GM18858 (cell line): ENCODE measurements around the gene SLC5A11.
"Not testable (repeated sequence)": the region's sequence is repeated elsewhere in the genome, so short reads cannot be mapped to it uniquely, and the experiment has no call there.

Source experiments
- ATAC-seq: cut with Tn5 transposase; IDR thresholded peaks from one replicate; pipeline ENCODE4 v1.9.1; 2021; ENCODE audit not compliant: unreplicated experiment

The SLC5A11 gene

DNA sequence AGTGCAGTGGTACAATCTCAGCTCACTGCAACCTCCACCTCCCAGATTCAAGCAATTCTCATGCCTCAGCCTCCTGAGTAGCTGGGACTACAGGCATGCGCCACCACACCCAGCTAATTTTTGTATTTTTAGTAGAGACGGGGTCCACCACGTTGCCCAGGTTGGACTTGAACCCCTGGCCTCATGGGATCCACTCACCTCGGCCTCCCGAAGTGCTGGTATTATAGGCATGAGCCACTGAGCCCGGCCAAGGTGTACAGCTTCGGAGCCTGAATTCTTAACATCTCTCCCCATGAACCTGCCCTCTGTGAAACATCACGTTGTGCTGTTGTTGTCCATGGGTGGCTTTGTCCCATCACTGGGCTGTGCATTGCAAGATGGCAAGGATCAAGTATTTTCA lies 11.1 kb downstream of the SLC5A11 start:
- ATAC-seq: not testable (repeated sequence)

DNA sequence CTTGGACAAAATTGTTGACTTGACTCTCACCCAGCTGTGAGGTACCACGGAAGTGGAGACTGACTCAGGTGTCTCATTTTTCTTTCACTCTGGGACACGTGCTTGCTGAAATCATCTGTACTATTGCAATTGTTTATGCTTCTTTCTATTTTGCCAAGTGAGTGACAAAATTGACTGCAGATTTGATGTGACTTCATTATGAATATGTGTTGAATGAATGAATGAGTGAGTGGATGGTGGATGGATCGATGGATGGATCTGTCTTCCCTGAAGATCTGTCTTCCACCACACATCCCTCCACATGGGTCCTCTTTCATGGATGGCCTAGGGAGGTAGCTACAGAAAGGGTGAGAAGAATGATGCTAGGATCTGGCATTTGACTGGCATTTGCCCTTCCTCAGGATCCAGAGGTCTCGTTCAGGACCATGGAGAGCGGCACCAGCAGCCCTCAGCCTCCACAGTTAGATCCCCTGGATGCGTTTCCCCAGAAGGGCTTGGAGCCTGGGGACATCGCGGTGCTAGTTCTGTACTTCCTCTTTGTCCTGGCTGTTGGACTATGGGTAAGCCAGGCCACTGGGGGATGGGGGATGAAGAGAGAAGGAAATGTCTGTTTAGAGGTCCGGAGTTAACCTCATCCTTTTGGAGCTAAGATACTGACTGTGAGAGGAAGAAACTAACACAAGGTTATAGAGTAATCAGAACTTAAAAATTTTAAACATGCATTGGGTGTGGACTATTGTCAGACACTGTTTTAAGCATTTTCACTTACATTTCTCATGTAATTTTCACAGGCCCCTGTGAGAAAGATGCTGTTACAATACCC lies 12.7 kb downstream of the SLC5A11 start:
- no peak for ATAC-seq

DNA sequence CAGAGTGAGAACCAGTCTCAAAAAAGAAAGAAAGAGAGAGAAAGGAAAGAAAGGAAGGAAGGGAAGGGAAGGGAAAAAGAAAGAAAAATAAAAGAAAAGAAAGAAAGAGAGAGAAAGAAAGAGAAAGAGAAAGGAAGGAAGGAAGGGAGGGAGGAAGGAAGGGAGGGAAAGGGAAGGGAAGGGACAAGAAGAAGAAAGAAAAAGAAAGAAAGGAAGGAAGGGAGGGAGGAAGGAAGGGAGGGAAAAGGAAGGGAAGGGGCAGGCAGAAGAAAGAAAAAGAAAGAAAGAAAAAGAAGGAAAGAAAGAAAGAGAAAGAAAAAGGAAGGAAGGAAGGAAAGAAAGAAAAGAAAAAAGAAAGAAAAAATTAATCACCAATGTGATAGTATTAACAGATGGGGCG lies 15.7 kb downstream of the SLC5A11 start:
- no peak for ATAC-seq

DNA sequence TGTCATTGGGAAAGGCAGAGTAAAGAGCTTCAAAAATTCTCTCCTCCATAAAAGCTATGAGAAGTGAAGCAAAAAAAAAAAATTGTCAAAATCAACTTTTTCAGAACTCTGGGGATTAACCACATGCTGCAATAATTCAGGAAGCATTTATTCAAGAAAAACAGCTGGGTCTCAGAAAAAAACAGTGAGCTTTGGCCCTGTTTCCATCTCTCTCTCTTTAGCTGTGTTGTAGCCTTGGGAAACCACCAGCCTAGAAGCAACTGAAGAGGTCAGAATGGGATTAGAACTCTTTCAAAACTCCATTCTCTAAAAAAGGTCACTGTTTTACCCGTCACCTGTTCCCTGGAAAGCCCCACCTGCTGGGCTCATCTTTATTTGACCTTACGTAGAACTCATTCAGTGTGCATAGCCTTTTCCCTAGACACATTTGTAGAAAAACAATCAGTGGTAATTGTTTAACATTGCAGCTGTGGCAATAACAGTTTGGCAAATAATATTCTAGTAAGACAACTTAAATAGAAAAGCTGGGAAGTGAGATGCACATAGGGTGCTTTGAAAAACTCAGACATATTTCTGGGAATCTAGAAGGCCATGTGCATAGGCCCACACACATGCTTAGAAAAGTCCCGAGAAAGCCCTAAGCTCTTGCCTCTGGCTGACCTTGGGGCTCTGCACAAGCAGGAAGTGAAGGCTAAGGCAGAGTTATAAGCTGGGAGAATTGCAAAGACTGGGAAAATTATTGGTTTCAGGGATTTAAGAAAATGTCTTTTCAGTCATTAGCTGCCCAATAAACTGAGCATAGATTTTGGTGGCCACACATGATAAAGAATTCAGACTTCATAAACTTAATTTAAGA lies 18.0 kb downstream of the SLC5A11 start:
- no peak for ATAC-seq

DNA sequence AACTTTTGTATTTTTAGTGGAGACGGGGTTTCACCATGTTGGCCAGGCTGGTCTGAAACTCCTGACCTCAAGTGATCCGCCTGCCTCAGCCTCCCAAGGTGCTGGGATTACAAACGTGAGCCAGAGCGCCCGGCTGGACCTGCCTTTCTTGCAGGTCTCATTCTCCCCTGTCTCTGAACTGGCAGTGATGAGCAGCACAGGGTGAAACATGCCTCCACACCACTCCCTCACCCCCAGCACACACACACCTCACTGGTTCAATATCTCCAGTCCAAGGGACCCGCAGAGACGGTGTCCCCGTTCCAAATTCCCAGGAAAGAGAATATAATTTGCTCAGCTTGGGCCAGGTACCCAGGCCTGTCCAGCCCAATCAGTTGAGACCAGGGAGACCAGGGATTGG lies 23.3 kb downstream of the SLC5A11 start:
- ATAC-seq: no peak

DNA sequence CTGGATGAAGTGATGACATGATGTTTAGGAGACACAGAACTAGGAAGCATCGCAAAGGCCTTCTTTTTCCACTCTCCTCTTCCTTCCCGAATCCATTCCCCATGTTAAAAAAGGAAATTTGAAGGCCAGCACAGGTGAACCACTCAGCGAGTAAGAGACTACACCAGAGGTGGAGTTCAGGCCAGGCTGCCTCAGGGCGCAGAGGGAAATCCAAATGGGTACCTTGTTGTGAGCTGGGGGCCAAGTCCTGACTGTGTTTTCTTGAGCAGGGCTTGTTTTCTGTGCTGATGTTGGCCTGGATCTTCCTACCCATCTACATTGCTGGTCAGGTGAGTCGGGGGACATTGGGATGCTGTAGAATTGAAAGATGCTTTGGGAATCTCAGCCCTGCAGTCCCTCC lies 26.1 kb downstream of the SLC5A11 start:
- no peak for ATAC-seq

DNA sequence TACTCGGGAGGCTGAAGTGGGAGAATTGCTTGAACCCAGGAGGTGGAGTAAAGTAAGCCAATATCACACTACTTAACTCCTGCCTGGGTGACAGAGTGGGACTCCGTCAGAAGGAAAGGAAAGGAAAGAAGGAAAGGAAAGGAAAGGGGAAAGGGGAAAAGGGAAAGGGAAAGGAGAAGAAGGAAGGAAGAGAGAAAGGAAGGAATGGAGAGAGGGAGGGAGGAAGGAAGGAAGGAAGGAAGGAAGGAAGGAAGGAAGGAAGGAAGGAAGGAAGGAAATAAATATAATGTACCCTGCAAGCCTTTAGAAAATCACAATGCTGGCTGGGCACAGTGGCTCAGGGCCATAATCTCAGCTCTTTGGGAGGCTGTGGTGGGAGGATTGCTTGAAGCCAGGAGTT lies 27.3 kb downstream of the SLC5A11 start:
- no peak for ATAC-seq

DNA sequence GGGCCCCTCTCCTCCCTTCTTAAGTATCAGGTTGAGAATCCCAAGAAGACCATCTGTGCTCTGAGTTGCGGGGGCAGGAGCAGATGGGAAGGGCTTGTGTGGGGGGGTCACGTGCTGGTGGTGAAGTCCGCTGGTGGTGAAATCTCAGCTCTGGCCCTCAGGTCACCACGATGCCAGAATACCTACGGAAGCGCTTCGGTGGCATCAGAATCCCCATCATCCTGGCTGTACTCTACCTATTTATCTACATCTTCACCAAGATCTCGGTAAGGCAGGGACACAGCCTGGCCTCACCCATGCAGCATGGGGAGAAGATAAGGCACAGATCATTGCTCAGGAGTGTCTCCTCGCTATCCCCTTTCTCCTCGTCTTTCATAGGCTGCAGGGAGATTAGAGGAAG lies 29.7 kb downstream of the SLC5A11 start:
- no peak for ATAC-seq

DNA sequence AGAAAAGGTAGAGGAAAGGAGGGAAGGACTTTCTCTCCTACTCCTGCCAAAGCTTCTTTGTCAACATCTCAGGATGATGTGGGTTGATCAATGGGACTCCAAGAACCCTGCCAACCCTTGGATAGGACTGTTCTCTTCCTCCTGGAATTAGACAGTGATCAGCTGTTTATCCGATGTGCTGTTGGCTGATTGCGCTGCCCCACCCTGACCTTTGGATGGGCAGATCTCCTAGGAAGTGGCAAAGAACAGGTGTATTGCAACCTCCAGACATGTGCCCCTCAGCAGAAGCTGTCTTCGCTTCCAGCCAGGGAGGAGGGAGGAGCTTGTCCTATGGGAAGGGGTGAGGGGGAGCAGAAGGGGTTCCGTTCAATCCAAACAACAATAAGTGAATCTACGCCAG lies 30.5 kb downstream of the SLC5A11 start:
- no peak for ATAC-seq

DNA sequence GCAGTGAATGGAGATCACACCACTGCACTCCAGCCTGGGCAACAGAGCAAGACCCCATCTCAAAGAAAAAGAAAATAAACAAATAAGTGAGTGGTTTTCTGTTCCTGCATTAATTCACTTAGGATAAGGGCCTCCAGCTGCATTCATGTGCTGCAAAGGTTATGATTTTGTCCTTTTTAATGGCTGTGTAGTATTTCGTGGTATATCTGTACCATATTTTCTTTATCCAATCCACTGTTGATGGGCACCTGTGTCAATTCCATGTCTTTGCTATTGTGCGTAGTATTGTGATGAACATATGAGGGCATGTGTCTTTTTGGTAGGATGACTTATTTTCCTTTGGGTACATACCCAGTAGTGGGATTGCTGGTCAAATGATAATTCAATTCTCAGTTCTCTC lies 33.9 kb downstream of the SLC5A11 start:
- ATAC-seq: no peak

DNA sequence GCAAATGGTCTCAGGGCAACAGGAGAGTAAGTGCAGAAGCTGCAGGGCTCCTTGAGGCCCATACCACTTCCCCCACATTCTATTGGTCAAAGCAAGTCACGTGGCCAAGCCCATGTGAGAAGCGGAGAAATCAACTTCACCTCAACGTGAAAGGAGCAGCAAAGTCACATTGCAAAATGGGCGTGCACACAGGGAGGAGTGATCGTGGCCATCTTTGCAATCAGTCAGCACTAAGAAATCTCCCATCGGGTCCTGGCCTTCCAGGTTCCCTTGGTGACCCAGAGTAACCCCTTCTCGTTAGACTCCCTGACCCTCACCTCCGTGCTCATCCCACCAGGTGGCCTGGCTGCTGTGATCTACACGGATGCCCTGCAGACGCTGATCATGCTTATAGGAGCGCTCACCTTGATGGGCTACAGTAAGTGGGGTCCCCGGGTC lies 38.0 kb downstream of the SLC5A11 start:
- ATAC-seq: no peak

DNA sequence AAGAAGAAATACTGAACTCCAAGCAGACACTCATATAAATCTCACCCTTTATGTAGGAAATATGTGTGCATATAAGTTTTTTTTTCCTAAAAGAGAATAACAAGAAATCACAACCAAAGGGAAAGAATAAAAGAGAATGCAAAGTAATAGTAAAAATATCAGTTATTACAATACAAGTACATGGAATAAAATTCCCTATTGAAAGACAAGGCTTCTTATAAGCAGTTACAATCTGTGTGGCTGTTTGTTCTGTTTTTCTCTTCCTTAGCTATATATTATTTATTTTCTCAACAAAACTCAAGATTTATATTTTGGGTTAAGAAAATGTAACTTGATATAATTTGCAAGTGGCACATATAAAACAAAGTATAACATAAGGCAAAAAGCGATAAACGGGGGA lies 41.7 kb downstream of the SLC5A11 start:
- no peak for ATAC-seq

DNA sequence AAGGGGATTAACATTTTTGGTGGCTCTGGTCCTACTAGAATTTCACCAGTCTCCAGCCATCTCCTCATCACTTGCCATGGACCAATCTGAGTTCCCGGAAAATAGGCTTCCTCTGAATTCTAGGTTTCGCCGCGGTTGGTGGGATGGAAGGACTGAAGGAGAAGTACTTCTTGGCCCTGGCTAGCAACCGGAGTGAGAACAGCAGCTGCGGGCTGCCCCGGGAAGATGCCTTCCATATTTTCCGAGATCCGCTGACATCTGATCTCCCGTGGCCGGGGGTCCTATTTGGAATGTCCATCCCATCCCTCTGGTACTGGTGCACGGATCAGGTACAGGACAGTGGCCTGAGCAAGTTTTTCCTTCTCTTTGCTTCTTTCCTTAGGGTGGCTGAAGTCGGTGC lies 45.0 kb downstream of the SLC5A11 start:
- ATAC-seq: no peak

DNA sequence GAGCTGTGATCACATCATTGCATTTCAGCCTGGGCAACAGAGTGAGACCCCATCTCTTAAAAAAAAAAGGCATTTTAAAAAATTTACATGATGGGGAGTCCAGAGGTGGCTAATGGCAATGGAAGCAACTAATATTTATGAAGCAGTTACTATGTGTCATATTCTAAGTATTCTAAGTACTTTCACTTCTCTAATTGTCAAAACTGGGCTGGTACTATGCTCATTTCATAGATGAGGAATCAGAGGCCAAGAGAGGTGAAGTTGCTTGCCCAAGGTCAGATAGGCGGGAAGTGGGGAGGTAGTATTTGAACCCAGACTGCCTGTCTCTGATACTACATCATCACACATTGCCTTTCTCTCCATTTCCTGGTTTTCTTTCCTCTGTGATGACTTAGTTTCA lies 50.7 kb downstream of the SLC5A11 start:
- peak; percentile 60 for ATAC-seq

DNA sequence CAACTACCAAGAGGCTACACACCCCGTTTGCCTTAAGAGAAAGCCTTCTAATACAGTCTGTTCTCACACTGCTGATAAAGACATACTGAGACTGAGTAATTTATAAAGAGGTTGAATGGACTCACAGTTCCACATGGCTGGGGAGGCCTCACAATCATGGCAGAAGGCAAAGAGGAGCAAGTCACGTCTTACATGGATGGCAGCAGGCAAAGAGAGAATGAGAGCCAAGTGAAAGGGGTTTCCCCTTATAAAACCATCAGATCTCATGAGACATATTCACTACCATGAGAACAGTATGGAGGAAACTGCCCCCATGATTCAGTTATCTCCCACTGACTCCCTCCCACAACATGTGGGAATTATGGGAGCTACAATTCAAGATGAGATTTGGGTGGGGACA lies 51.8 kb downstream of the SLC5A11 start:
- not testable (repeated sequence) for ATAC-seq

DNA sequence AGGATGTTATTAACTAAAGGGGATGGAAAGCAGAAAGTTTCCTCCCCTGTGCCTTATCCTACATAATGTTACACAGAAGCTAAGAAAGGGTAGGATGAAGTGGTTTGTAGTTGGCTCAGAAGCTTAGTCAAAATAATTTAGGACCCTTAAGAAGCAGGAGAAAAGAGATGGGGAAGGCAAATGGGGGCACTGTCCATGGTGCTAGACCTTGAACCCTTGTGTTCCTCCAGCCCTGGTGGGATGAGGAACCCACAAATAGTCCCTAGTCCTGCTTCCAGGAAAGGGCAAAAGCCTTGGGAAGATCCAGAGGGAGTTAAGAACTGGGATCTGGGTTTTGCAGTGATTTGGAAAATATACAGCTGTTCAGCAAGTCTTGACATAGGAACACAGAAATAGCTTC lies 54.5 kb downstream of the SLC5A11 start:
- no peak for ATAC-seq

DNA sequence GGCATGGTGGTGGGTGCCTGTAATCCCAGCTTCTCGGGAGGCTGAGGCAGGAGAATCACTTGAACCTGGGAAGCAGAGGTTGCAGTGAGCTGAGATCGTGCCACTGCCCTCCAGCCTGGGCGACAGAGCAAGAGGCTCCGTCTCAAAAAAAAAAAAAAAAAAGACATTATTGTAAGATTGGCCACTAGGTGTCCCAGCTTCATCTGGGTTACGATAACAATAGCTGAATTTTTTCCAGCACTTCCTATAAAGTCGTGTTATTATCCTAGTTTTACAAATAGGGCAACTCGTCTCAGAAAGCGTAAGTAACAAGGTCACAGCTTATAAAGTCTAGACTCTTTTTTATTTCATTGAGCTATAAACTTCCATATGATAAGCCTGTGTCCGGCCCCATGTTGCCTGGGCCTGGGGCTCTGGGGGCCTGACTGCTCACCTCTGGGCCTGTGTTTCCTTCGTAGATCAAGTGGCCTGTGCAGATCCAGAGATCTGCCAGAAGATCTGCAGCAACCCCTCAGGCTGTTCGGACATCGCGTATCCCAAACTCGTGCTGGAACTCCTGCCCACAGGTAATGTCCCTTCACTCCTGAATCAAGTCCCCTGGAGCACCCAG lies 60.5 kb downstream of the SLC5A11 start:
- ATAC-seq: no peak

DNA sequence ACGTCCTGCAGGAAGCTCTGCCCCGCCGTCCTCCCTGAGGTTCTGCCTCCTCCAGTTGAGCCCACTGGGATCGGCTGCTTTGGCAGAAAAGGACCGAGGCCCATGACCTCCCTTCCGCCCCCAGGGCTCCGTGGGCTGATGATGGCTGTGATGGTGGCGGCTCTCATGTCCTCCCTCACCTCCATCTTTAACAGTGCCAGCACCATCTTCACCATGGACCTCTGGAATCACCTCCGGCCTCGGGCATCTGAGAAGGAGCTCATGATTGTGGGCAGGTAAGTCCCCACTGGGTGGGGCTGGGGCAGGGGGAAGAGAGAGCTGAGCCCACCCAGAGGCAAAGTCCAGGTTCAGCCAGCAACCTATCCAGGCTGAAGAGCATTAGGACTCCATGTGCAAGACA lies 61.1 kb downstream of the SLC5A11 start:
- ATAC-seq: no peak

DNA sequence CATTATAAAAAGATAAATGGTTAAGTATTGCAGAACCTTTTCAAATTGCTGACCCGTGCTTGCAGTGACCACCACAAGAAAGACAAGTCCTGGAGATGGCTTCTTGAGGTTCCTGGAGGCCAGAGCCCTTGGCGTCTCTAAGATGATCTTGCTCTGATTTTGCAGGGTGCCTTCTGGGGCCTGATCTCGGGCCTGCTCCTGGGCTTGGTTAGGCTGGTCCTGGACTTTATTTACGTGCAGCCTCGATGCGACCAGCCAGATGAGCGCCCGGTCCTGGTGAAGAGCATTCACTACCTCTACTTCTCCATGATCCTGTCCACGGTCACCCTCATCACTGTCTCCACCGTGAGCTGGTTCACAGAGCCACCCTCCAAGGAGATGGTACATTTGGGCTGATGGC lies 63.0 kb downstream of the SLC5A11 start:
- ATAC-seq: no peak

DNA sequence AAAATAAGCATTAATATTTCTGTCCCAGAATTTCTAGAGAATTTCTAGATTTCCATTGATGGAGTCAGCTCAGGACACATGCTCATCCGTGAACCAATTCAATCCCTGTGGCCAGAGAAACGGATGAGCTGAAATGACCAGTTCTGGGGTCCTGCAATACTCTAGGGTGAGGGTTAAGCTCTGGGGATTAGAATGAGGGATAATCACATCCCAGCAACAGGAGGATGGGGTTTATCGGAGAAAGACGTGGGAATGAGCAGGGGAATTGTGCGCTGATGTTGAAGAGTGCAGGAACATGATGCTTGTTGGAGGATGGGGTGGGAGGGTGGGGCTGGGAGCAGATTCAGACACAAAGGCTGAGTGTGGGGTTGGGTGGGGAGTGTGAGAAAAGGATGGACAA lies 64.1 kb downstream of the SLC5A11 start:
- ATAC-seq: no peak

DNA sequence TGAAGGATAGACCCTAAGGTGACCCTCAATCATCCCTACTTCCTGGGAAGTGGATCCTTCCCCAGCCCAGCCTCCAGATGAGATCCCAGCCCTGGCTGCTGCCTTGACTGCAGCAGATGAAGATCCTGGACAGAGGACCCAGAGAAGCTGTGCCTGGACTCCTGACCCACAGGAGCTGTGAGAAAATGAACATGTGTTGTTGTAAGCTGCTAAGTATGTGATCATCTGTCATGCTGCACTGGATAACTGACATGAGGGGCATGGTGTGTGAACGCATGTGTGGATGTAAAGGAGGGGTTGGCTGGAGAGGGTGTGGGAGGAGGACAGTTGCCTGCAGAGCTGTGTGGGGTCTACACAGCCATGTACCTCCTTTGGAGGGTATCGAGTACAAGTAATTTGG lies 69.3 kb downstream of the SLC5A11 start:
- ATAC-seq: no peak

DNA sequence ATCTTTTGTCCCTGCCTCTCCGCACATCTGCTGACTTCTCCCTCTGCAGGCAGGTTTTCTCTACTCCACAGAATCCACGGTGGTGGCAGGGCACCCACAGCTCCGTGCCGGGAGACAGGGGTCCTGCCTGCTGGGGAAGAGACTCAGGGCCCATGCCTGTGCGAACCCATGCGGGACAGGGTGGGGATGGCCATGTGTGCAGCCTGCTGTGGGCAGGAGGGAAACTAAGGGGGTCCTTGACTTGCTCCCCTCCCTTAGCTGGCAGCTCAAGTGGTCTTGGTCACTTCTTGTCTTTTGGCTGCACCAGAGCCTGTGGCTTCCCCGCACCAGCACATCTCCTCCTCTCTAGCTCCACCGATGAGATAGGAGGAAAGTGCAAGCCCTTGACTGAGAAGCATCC lies 69.8 kb downstream of the SLC5A11 start:
- ATAC-seq: no peak
